ENCODE data around the gene DAB2.

DAB2 gene

GRCh38 chr5:39424736-39425637 is at the start of gene DAB2:
Gene DAB2, minus strand, starts transcription at chr5:39424980. Its CDS starts 30,660 bp downstream, at chr5:39394320.
- DNase-seq (ENCODE audit: low spot score): peak; percentile 92

- DNase-seq (ENCODE audit: low spot score): no peak
Observed at GRCh38 chr5:39473156-39473775, 48.5 kb upstream of the DAB2 start.

- no peak for DNase-seq (ENCODE audit: low spot score)
Observed at GRCh38 chr5:39471836-39472508, 47.2 kb upstream of the DAB2 start.

- no peak for DNase-seq (ENCODE audit: low spot score)
Observed at GRCh38 chr5:39470811-39471210, 46.0 kb upstream of the DAB2 start.

GRCh38 chr5:39469777-39470415 is 45.1 kb upstream of the DAB2 start:
- DNase-seq (ENCODE audit: low spot score): no peak

GRCh38 chr5:39469176-39469575 is 44.4 kb upstream of the DAB2 start:
- no peak for DNase-seq (ENCODE audit: low spot score)

GRCh38 chr5:39466846-39467245 is 42.1 kb upstream of the DAB2 start:
- no peak for DNase-seq (ENCODE audit: low spot score)

GRCh38 chr5:39465843-39466242 is 41.1 kb upstream of the DAB2 start:
- no peak for DNase-seq (ENCODE audit: low spot score)

GRCh38 chr5:39465097-39465496 is 40.3 kb upstream of the DAB2 start:
- no peak for DNase-seq (ENCODE audit: low spot score)

GRCh38 chr5:39464088-39464487 is 39.3 kb upstream of the DAB2 start:
- DNase-seq (ENCODE audit: low spot score): no peak

GRCh38 chr5:39462211-39462610 is 37.4 kb upstream of the DAB2 start:
- no peak for DNase-seq (ENCODE audit: low spot score)

GRCh38 chr5:39461007-39461682 is 36.4 kb upstream of the DAB2 start:
- DNase-seq (ENCODE audit: low spot score): no peak

GRCh38 chr5:39459907-39460306 is 35.1 kb upstream of the DAB2 start:
- DNase-seq (ENCODE audit: low spot score): no peak

- no peak for DNase-seq (ENCODE audit: low spot score)
Observed at GRCh38 chr5:39459071-39459470, 34.3 kb upstream of the DAB2 start.

GRCh38 chr5:39455645-39456044 is 30.9 kb upstream of the DAB2 start:
- no peak for DNase-seq (ENCODE audit: low spot score)

GRCh38 chr5:39453606-39454005 is 28.8 kb upstream of the DAB2 start:
- DNase-seq (ENCODE audit: low spot score): no peak

GRCh38 chr5:39452846-39453245 is 28.1 kb upstream of the DAB2 start:
- no peak for DNase-seq (ENCODE audit: low spot score)

- no peak for DNase-seq (ENCODE audit: low spot score)
Observed at GRCh38 chr5:39451276-39451941, 26.6 kb upstream of the DAB2 start.

GRCh38 chr5:39450487-39450886 is 25.7 kb upstream of the DAB2 start:
- DNase-seq (ENCODE audit: low spot score): no peak

GRCh38 chr5:39449591-39449990 is 24.8 kb upstream of the DAB2 start:
- DNase-seq (ENCODE audit: low spot score): no peak

- DNase-seq (ENCODE audit: low spot score): peak; percentile 66
Observed at GRCh38 chr5:39448506-39449128, 23.8 kb upstream of the DAB2 start.
